ENCODE results near the gene VASP.

The VASP gene

GRCh38 chr19:45503909-45504308 lies 3.4 kb upstream of the VASP start:
- TF ChIP-seq, protein P1, sequence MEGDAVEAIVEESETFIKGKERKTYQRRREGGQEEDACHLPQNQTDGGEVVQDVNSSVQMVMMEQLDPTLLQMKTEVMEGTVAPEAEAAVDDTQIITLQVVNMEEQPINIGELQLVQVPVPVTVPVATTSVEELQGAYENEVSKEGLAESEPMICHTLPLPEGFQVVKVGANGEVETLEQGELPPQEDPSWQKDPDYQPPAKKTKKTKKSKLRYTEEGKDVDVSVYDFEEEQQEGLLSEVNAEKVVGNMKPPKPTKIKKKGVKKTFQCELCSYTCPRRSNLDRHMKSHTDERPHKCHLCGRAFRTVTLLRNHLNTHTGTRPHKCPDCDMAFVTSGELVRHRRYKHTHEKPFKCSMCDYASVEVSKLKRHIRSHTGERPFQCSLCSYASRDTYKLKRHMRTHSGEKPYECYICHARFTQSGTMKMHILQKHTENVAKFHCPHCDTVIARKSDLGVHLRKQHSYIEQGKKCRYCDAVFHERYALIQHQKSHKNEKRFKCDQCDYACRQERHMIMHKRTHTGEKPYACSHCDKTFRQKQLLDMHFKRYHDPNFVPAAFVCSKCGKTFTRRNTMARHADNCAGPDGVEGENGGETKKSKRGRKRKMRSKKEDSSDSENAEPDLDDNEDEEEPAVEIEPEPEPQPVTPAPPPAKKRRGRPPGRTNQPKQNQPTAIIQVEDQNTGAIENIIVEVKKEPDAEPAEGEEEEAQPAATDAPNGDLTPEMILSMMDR (IDR thresholded peaks at IDR 0.05; ENCODE audit: borderline replicate concordance, control extremely low read depth, extremely low read depth, insufficient read depth, missing control alignments): no peak
- no peak for DNase-seq (ENCODE audit: low spot score)
- in situ Hi-C loops (cut with MboI; ENCODE audit: low sequenced_read_pairs, unreplicated experiment): no loop called here

- in situ Hi-C loops (cut with MboI; ENCODE audit: low sequenced_read_pairs, unreplicated experiment): no loop called here
- DNase-seq (ENCODE audit: low spot score): no peak
- TF ChIP-seq, protein P1 (IDR thresholded peaks at IDR 0.05; ENCODE audit: borderline replicate concordance, control extremely low read depth, extremely low read depth, insufficient read depth, missing control alignments): no peak
Observed at GRCh38 chr19:45505151-45505995, 1.9 kb upstream of the VASP start.

GRCh38 chr19:45505996-45506245 lies 1.4 kb upstream of the VASP start:
- in situ Hi-C loops (cut with MboI; ENCODE audit: low sequenced_read_pairs, unreplicated experiment): no loop called here
- TF ChIP-seq, protein P1 (IDR thresholded peaks at IDR 0.05; ENCODE audit: borderline replicate concordance, control extremely low read depth, extremely low read depth, insufficient read depth, missing control alignments): no peak
- no peak for DNase-seq (ENCODE audit: low spot score)

- TF ChIP-seq, protein P1 (IDR thresholded peaks at IDR 0.05; ENCODE audit: borderline replicate concordance, control extremely low read depth, extremely low read depth, insufficient read depth, missing control alignments): peak; percentile 82
- in situ Hi-C loops (cut with MboI; ENCODE audit: low sequenced_read_pairs, unreplicated experiment): no loop called here
- peak; percentile 93 for DNase-seq (ENCODE audit: low spot score)
Observed at GRCh38 chr19:45506246-45506988, 862 bp upstream of the VASP start.

- DNase-seq (ENCODE audit: low spot score): no peak
- TF ChIP-seq, protein P1 (IDR thresholded peaks at IDR 0.05; ENCODE audit: borderline replicate concordance, control extremely low read depth, extremely low read depth, insufficient read depth, missing control alignments): no peak
- in situ Hi-C loops (cut with MboI; ENCODE audit: low sequenced_read_pairs, unreplicated experiment): no loop called here
Observed at GRCh38 chr19:45507872-45508416, 665 bp downstream of the VASP start.

DNA sequence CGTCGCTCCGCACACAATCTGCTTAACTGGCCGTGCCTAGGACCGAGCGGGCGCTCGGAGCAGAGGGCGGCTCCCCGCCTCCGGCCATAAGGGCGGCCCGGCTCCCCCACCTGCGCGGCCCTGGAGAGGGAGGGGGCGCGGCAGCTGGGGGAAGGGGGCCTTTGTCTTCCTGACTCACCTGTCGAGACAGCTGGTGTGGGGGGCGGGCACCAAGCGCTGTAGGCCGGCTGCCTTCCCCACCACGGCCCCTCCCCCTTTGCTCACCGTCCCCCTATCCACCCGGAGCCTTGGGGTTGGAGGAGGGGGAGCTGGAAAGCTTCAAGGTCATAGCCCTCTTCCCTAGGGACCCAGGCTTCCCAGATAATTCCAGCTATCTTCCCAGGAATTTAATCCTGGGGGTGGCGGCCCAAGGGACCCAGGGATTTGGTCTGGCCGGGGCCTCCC lies 1.2 kb downstream of the VASP start:
- TF ChIP-seq, protein P1 (IDR thresholded peaks at IDR 0.05; ENCODE audit: borderline replicate concordance, control extremely low read depth, extremely low read depth, insufficient read depth, missing control alignments): no peak
- no peak for DNase-seq (ENCODE audit: low spot score)
- in situ Hi-C loops (cut with MboI; ENCODE audit: low sequenced_read_pairs, unreplicated experiment): no loop called here
